ENCODE results near the gene ANO3. TPM values are rescaled to one million over a fixed set of nuclear protein-coding genes. Genes with fewer than 3 reads are reported as not detected.

The ANO3 gene
- total and polyA plus RNA-seq, 2 experiments from 2014 or later = not detected

- no peak overlapping the region for H3K4me3 Mint-ChIP-seq
- Histone ChIP-seq H3K4me1 (ENCODE audit: insufficient read depth) (peaks cover 27% of the 10 kb centered on the region), H3K9me2 (ENCODE audit: insufficient read depth) (no peaks in the 10 kb centered on the region), H3K4me3 (no peak overlapping the region), H3K36me3 (ENCODE audit: insufficient read depth) (no peaks in the 10 kb centered on the region), H3K27me3 (ENCODE audit: insufficient read depth) (no peaks in the 10 kb centered on the region), H2AFZ (no peak overlapping the region; the same call in 1 of the 2 replicates), H4K20me1 (replicated peaks; ENCODE audit: insufficient read depth) (no peaks in the 10 kb centered on the region), H3F3A (replicated peaks; ENCODE audit: low read depth) (no peaks in the 10 kb centered on the region), H3K27ac (ENCODE audit: low read depth) (no peak overlapping the region), H3K4me2 (no peak overlapping the region), H3K79me2 (replicated peaks; ENCODE audit: insufficient read depth) (no peaks in the 10 kb centered on the region)
- no peaks in the 10 kb centered on the region for H3K36me3 Mint-ChIP-seq (ENCODE audit: low read depth)
- H3K4me1 Mint-ChIP-seq = peaks cover 38% of the 10 kb centered on the region
- H3K27ac Mint-ChIP-seq = no peak overlapping the region
- DNase-seq (ENCODE audit: low spot score) (no peak), ATAC-seq (no peak)
- H3K9me3 Mint-ChIP-seq = no peaks in the 10 kb centered on the region
- H3K27me3 Mint-ChIP-seq (ENCODE audit: insufficient read depth, low read depth, poor library complexity) = peaks cover 5% of the 10 kb centered on the region
- no peak for TF ChIP-seq EZH2 (IDR thresholded peaks at IDR 0.05; ENCODE audit: low read depth, unreplicated experiment)
- TF ChIP-seq EZH2phosphoT487 (IDR thresholded peaks at IDR 0.05; ENCODE audit: unreplicated experiment) = no peak
- no peak for TF ChIP-seq ZNF462 (CRISPR knock-in tag; IDR thresholded peaks at IDR 0.05)
- TF ChIP-seq REST (IDR thresholded peaks at IDR 0.05; ENCODE audit: unreplicated experiment) = no peak
- TF ChIP-seq NANOG (IDR thresholded peaks at IDR 0.05; ENCODE audit: borderline replicate concordance) = no peak
- TF ChIP-seq, protein P1, sequence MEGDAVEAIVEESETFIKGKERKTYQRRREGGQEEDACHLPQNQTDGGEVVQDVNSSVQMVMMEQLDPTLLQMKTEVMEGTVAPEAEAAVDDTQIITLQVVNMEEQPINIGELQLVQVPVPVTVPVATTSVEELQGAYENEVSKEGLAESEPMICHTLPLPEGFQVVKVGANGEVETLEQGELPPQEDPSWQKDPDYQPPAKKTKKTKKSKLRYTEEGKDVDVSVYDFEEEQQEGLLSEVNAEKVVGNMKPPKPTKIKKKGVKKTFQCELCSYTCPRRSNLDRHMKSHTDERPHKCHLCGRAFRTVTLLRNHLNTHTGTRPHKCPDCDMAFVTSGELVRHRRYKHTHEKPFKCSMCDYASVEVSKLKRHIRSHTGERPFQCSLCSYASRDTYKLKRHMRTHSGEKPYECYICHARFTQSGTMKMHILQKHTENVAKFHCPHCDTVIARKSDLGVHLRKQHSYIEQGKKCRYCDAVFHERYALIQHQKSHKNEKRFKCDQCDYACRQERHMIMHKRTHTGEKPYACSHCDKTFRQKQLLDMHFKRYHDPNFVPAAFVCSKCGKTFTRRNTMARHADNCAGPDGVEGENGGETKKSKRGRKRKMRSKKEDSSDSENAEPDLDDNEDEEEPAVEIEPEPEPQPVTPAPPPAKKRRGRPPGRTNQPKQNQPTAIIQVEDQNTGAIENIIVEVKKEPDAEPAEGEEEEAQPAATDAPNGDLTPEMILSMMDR (conservative IDR thresholded peaks at IDR 0.05; ENCODE audit: low read depth in 2 of 2) = no peak
- TF ChIP-seq STAT1 (IDR thresholded peaks at IDR 0.05; ENCODE audit: unreplicated experiment) = no peak
- no peak for TF ChIP-seq POLR2AphosphoS5 (IDR thresholded peaks at IDR 0.05; ENCODE audit: low read depth)
- no peak for TF ChIP-seq ZNF331 (CRISPR knock-in tag; IDR thresholded peaks at IDR 0.05; ENCODE audit: low read depth)
- TF ChIP-seq ZNF114 (CRISPR knock-in tag; IDR thresholded peaks at IDR 0.05) = no peak
- TF ChIP-seq CREB1 (CRISPR knock-in tag; IDR thresholded peaks at IDR 0.05; ENCODE audit: low read depth) = no peak
- TF ChIP-seq, protein P2, sequence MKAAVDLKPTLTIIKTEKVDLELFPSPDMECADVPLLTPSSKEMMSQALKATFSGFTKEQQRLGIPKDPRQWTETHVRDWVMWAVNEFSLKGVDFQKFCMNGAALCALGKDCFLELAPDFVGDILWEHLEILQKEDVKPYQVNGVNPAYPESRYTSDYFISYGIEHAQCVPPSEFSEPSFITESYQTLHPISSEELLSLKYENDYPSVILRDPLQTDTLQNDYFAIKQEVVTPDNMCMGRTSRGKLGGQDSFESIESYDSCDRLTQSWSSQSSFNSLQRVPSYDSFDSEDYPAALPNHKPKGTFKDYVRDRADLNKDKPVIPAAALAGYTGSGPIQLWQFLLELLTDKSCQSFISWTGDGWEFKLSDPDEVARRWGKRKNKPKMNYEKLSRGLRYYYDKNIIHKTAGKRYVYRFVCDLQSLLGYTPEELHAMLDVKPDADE (IDR thresholded peaks at IDR 0.05) = no peak
- no peak for TF ChIP-seq JUNB (IDR thresholded peaks at IDR 0.05; ENCODE audit: unreplicated experiment)
These were observed 4.0 kb downstream of the ANO3 start for GRCh38 chr11:26335903-26336302.

Data from GM23338 (cell line).